Tibial nerve (tissue), 3 donors: ENCODE measurements around the gene NPHP4.

Experiments used
- EP300 ChIP-seq, 2 donors: sonication (generic); formaldehyde crosslinking; IDR thresholded peaks; one replicate each; pipeline ENCODE4 v1.6.1; 2017; ENCODE audit warnings: antibody characterized with exemption in 2 of 2, mild to moderate bottlenecking in 1 of 2
- POLR2A ChIP-seq, 2 donors: fragments of 450-650 bp; IDR thresholded peaks; one replicate each; pipeline ENCODE4 v1.6.1; 2017; ENCODE audit warnings: antibody characterized with exemption in 2 of 2, mild to moderate bottlenecking in 2 of 2, moderate library complexity in 2 of 2

DNA sequence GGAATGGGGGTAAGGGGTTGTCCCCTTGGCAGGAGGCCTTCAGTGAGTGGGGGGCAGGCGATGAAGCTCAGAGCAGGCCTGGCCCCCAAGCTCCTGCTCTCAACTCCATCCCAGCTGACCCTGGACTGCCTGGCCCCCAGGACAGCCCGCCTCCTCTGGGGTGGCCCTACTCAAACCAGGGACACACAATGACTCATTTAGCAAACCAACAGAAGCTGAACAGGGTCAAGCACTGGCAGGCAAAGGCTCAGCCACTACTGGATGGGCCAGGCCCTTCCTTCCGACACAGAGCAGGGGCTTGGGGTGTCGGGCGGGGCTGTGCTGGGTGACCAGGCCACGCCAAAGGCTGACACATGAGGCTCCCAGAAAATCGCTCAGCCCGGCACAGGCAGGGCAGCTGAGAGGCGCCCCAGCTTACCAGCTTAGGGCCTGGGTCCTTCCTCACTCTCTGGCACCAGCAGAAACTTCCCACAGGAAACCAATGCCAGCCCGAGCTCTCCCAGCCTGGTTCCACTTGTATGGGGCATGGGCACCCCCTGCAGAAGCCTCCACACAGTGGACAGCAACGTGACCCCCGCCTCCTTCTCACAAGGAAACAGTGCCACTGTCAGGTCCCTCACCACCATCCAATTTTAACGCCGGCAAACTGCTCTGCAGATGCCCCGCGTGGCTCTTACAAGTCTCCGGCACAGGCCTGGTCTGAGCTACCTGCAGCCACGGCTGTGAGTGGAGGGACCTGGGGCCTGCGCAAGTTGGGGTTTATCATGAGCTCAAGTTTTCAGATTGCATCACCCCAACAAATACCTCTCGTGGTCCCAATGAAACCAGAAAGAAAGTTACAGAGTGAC is 114.3 kb downstream of the NPHP4 start:
- TF ChIP-seq EP300 (IDR thresholded peaks at IDR 0.05), result no peak
- TF ChIP-seq POLR2A (IDR thresholded peaks at IDR 0.05), result no peak
